ENCODE measurements around the gene ADRB1.
A peak's percentile ranks its signal among the peaks of the same experiment; 100 is the strongest.

ADRB1 gene

GRCh38 chr10:114043532-114044246 is at the start of gene ADRB1:
ADRB1 (plus strand) TSS chr10:114043866; CDS start chr10:114044133, 267 bp downstream.
- DNase-seq = peak; percentile 12 to 54

GRCh38 chr10:113995201-113995600 is 48.5 kb upstream of the ADRB1 start:
- DNase-seq = no peak

- no peak for DNase-seq
Observed at GRCh38 chr10:113997428-113997827, 46.2 kb upstream of the ADRB1 start.

- no peak for DNase-seq
Observed at GRCh38 chr10:113999531-113999930, 44.1 kb upstream of the ADRB1 start.

GRCh38 chr10:114000457-114001010 is 43.1 kb upstream of the ADRB1 start:
- no peak for DNase-seq

GRCh38 chr10:114002422-114002821 is 41.2 kb upstream of the ADRB1 start:
- no peak for DNase-seq

- no peak for DNase-seq
Observed at GRCh38 chr10:114003161-114003941, 40.3 kb upstream of the ADRB1 start.

- no peak for DNase-seq
Observed at GRCh38 chr10:114009281-114009996, 34.2 kb upstream of the ADRB1 start.

- DNase-seq = no peak
Observed at GRCh38 chr10:114010316-114010715, 33.4 kb upstream of the ADRB1 start.

- no peak for DNase-seq
Observed at GRCh38 chr10:114012650-114013049, 31.0 kb upstream of the ADRB1 start.

GRCh38 chr10:114015708-114016107 is 28.0 kb upstream of the ADRB1 start:
- no peak for DNase-seq

- no peak for DNase-seq
Observed at GRCh38 chr10:114017271-114017670, 26.4 kb upstream of the ADRB1 start.

- DNase-seq = no peak
Observed at GRCh38 chr10:114017873-114018272, 25.8 kb upstream of the ADRB1 start.

GRCh38 chr10:114019226-114019625 is 24.4 kb upstream of the ADRB1 start:
- no peak for DNase-seq

- no peak for DNase-seq
Observed at GRCh38 chr10:114021154-114021553, 22.5 kb upstream of the ADRB1 start.

GRCh38 chr10:114021717-114022680 is 21.7 kb upstream of the ADRB1 start:
- no peak for DNase-seq

- DNase-seq = no peak
Observed at GRCh38 chr10:114022766-114023597, 20.7 kb upstream of the ADRB1 start.

GRCh38 chr10:114024876-114025610 is 18.6 kb upstream of the ADRB1 start:
- DNase-seq = no peak

- DNase-seq = no peak
Observed at GRCh38 chr10:114025611-114026130, 18.0 kb upstream of the ADRB1 start.
